Stimulated activated CD8-positive, alpha-beta memory T cell treated with anti-CD3 and anti-CD28 coated beads, Interleukin-15, amount 100 ng/mL, for 48 hours (primary cell): ENCODE data around the gene DENND1A.
"Not testable (repeated sequence)": the region's sequence is repeated elsewhere in the genome, so short reads cannot be mapped to it uniquely, and the experiment has no call there.

Experiments used
- DNase-seq, 2 donors: peaks; one replicate each; pipeline ENCODE4 v3.0.0-alpha.2; 2020; ENCODE audit warnings: low read depth in 2 of 2

Gene DENND1A

DNA sequence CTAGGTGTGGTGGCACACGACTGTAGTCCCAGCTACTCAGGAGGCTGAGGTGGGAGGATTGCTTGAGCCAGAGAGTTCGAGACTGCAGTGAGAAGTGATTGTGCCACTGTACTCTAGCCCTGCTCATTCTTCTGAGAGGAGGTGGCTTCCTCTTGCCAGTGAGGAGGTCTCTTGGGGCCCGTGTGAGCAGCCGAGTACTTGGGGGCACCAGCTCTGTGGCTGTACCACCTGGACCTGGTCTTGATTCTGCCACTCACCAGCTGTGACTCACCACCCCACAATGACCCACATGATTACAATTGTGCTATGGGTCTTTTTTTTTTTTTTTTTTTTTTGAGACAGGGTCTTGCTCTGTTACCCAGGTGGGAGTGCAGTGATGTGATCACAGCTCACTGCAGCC is 592.0 kb downstream of the DENND1A start:
- no peak for DNase-seq

DNA sequence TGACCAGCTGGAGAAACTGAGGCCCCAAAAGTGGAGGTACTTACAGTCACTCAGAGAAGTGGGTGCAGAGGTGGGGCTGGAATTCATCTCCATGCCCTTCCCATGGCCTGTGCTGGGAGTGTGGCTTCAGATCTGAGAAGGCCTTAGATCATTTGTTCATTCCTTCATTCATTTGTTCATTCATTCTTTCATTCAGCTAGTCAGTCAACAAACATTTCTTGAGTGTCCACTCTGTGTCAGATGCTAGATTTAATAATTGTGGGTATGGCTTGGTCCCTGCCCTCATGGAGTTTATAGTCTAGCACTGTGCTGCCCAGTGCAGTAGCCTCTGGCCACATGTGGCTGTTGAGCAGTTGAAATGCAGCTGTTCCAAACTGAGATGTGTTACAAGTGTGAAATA is 593.0 kb downstream of the DENND1A start:
- DNase-seq = no peak

DNA sequence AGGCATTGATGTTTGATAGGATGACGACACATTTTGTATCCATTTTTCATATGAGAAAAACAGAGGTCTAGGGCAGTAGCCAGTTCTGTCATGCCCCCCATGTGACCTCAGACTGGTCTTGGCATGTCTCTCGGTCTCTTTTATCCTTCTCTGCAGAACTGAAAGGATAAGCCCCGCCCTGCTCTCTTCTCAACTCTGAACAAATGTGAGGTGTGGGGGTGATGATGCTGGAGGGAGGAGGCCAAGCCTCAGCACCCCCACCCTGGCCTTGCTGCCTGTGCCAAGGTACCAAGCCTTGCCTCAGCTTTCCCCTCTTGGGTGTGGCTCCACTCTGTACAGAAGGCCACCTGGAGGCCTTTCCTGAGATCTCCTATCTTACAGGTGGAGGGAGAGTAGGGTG is 593.5 kb downstream of the DENND1A start:
- DNase-seq = no peak

DNA sequence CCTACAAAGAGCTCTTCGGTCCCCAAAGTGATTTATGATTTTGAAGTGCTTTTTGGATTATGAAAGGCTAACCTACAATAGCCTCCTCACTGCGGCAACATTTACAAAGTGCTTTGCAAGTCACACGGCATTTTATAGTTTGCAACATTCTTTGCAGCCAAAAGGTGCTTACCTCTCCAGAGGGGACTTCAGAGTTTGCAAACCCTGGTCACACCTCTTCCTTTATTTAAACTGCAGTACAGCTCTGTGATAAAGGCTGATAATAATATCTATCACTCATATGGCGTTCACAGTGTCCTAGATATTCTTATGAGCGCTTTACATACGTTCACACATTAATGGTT is 594.0 kb downstream of the DENND1A start:
- DNase-seq = no peak

DNA sequence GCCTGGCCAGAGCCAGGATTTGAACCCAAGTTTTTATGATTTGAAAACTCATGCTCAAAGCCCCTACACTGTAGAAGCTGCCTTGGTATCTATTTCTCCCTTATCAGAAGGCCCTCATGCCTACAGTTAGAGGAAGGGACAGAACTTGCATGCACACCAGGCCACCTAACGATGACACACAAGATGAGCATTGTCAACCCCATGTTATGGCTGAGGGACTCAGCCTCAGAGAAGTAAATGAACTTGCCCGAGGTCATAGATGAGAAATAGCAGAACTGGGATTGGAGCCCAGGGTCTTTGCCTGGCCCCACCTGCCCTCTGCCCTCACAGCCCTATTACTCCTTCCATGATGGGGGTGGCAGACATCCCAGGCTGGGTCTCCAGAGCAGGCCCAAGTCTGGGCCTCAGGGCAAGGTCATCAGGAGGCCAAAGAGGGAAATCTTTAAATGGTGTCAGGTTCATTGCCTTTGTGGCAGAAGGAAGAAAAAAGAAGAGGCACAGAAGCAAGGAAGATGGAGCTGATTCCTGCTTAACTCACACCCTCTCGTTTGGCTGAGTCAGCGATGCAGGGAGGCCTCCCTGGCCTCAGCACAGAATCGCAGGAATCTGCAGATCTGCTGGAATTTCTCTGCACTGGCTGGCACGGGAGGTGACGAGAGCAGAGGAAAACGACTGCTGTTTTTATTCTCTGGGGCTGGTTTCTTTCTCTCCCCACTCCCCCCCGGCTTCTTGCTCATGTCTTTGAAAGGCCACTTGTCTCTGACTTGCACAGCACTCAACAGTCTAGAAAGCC is 594.5 kb downstream of the DENND1A start:
- no peak for DNase-seq

DNA sequence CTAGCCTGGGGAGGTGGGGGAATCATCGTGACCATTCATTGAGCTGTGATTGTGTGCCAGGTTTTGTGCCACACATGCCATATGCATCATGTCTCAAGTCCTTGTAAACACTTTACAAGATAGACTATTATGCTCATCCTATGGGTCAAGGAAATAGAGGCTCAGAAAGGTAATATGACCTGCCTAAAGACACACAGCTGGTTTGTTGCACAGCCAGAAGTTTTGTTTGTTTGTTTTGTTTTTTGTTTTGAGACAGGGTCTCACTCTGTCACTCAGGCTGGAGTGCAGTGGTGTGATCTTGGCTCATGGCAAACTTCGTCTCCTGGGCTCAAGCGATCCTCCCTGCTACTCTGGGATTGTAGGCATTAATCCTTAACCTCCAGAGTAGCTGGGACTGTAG is 595.3 kb downstream of the DENND1A start:
- no peak for DNase-seq

DNA sequence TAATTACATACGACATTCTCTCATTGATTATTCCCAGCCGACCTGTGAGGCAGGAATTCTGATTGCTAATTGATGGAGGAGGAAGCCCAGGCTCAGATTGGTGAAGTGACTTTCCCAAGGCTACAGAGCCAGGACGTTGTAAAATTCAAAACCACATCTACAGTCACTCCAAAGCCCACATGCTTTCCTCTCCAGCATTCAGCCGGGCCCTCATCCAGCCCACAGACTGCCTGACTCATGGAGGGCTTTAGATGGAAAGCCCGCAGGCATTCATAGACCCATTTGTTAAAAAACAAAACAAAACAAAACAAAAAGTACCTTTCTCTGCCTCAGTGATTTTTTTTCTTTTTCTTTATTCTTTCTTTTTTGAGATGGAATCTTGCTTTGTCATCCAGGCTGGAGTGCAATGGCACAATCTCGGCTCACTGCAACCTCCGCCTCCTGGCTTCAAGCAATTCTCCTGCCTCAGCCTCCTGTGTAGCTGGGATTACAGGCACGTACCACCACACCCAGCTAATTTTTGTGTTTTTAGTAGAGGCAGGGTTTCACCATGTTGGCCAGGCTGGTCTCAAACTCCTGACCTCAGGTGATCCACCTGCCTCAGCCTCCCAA is 596.8 kb downstream of the DENND1A start:
- not testable (repeated sequence) for DNase-seq

DNA sequence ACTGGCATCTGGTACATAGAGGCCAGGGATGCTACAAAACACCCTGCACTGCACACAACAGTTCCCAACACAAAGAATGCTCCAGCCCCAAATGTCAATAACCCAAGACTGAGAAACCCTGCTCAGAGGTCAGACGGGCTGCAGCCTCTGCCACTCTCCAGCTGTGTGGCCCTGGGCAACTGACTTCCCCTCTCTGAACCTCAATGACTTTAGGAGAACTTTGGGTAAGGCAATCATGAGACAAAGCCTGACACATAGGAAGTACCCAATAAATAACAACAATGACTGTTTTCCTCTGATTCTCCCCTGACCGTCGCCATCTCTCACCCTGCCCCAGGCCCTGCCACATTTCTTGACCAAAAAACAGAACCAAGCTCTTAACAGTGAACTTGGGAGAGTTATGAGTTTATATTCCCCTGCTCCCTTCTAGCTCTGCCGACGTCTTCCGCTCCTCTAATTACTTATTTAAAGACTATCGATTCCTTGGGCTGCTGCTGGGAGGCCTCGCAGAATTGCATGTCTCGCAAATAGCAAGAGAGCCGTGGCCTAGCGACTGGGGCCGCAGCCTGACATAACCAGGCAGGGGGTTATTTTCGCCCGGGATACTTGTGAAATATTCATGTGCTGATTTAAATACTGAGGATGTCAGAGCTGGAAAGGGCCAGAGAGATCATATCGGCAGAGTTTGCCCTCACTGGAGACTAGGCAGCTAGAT is 598.4 kb downstream of the DENND1A start:
- DNase-seq = no peak
